GM12875 (cell line): ENCODE measurements around the gene CLDN16.

ENCODE experiments used
- H3K4me3 ChIP-seq: one replicate; pipeline ENCODE4 v1.5.1; 2011; ENCODE audit warnings: low read depth, low read length, control low read depth
- CTCF ChIP-seq: IDR thresholded peaks from 2 replicates; pipeline ENCODE4 v1.5.1; 2011; ENCODE audit warnings: low read depth, mild to moderate bottlenecking, control low read depth, inconsistent platforms, low read length, moderate library complexity, borderline replicate concordance; ENCODE audit not compliant: insufficient read depth

The CLDN16 gene

GRCh38 chr3:190366133-190366532, 21.8 kb upstream of the CLDN16 start:
- no peak for TF ChIP-seq CTCF
- no peak overlapping the region for H3K4me3 ChIP-seq

- TF ChIP-seq CTCF = no peak
- no peak overlapping the region for H3K4me3 ChIP-seq
These were observed 19.1 kb upstream of the CLDN16 start for GRCh38 chr3:190368881-190369280.

GRCh38 chr3:190369668-190370295, 18.2 kb upstream of the CLDN16 start:
- TF ChIP-seq CTCF = no peak
- no peak overlapping the region for H3K4me3 ChIP-seq

DNA sequence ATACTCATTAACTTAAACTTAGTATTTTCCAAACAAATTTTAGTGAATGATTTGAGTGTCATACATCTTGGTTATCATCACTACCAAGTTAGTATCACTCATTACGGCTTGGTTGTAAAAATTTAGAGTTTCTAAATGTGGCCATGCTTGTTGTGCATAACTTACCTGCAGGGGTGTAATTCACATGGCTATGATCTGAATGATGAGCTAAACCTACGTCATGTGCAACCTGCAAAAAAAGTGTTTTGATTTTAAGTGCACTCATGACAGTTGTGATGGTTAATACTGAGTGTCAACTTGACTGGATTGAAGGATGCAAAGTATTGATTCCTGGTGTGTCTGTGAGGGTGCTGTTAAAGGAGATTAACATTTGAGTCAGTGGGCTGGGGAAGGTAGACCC, 17.6 kb upstream of the CLDN16 start:
- no peak for TF ChIP-seq CTCF

GRCh38 chr3:190371152-190371551, 16.8 kb upstream of the CLDN16 start:
- no peak overlapping the region for H3K4me3 ChIP-seq
- TF ChIP-seq CTCF = no peak

More for the DNA sequence above, 17.6 kb upstream of the CLDN16 start:
- no peak overlapping the region for H3K4me3 ChIP-seq

- no peak for TF ChIP-seq CTCF
- no peak overlapping the region for H3K4me3 ChIP-seq
These were observed 12.7 kb upstream of the CLDN16 start for GRCh38 chr3:190375246-190375645.

GRCh38 chr3:190375671-190376070, 12.3 kb upstream of the CLDN16 start:
- TF ChIP-seq CTCF = no peak
- no peak overlapping the region for H3K4me3 ChIP-seq
